HG03565 (cell line): ENCODE data around the gene ARNT2.

Source experiments
- ATAC-seq: cut with Tn5 transposase; IDR thresholded peaks from one replicate; pipeline ENCODE4 v1.9.1; 2021; ENCODE audit warnings: mild to moderate bottlenecking, moderate library complexity; ENCODE audit not compliant: unreplicated experiment

ARNT2 gene

GRCh38 chr15:80587816-80588456, 183.8 kb downstream of the ARNT2 start:
- ATAC-seq: no peak

- ATAC-seq: no peak
Measured at GRCh38 chr15:80588801-80589200, 184.6 kb downstream of the ARNT2 start.

- no peak for ATAC-seq
Measured at GRCh38 chr15:80590761-80591355, 186.7 kb downstream of the ARNT2 start.

GRCh38 chr15:80591471-80591870, 187.3 kb downstream of the ARNT2 start:
- ATAC-seq: no peak

- no peak for ATAC-seq
Measured at GRCh38 chr15:80591938-80592825, 188.0 kb downstream of the ARNT2 start.

GRCh38 chr15:80593486-80594030, 189.4 kb downstream of the ARNT2 start:
- ATAC-seq: no peak

GRCh38 chr15:80594091-80594889, 190.1 kb downstream of the ARNT2 start:
- no peak for ATAC-seq

GRCh38 chr15:80595396-80595795, 191.2 kb downstream of the ARNT2 start:
- ATAC-seq: no peak

- no peak for ATAC-seq
Measured at GRCh38 chr15:80596521-80596976, 192.4 kb downstream of the ARNT2 start.

GRCh38 chr15:80597076-80597475, 192.9 kb downstream of the ARNT2 start:
- no peak for ATAC-seq

- no peak for ATAC-seq
Measured at GRCh38 chr15:80599359-80599758, 195.2 kb downstream of the ARNT2 start.

GRCh38 chr15:80600626-80601025, 196.4 kb downstream of the ARNT2 start:
- no peak for ATAC-seq

- no peak for ATAC-seq
Measured at GRCh38 chr15:80601256-80601655, 197.1 kb downstream of the ARNT2 start.

GRCh38 chr15:80604583-80605575, 200.7 kb downstream of the ARNT2 start:
- no peak for ATAC-seq

GRCh38 chr15:80605591-80606150, 201.5 kb downstream of the ARNT2 start:
- ATAC-seq: no peak

GRCh38 chr15:80606511-80607071, 202.4 kb downstream of the ARNT2 start:
- no peak for ATAC-seq

- ATAC-seq: no peak
Measured at GRCh38 chr15:80607287-80607980, 203.3 kb downstream of the ARNT2 start.

GRCh38 chr15:80608688-80609087, 204.5 kb downstream of the ARNT2 start:
- ATAC-seq: no peak
